HG03045 (cell line): ENCODE measurements around the gene IRF4.
"Not testable (repeated sequence)": the region's sequence is repeated elsewhere in the genome, so short reads cannot be mapped to it uniquely, and the experiment has no call there.

Experiments used
- ATAC-seq: cut with Tn5 transposase; IDR thresholded peaks from one replicate; pipeline ENCODE4 v1.9.1; 2021; ENCODE audit warnings: mild to moderate bottlenecking, moderate library complexity; ENCODE audit not compliant: unreplicated experiment

Gene IRF4

GRCh38 chr6:411402-412145, 20.0 kb downstream of the IRF4 start:
- ATAC-seq = no peak

DNA sequence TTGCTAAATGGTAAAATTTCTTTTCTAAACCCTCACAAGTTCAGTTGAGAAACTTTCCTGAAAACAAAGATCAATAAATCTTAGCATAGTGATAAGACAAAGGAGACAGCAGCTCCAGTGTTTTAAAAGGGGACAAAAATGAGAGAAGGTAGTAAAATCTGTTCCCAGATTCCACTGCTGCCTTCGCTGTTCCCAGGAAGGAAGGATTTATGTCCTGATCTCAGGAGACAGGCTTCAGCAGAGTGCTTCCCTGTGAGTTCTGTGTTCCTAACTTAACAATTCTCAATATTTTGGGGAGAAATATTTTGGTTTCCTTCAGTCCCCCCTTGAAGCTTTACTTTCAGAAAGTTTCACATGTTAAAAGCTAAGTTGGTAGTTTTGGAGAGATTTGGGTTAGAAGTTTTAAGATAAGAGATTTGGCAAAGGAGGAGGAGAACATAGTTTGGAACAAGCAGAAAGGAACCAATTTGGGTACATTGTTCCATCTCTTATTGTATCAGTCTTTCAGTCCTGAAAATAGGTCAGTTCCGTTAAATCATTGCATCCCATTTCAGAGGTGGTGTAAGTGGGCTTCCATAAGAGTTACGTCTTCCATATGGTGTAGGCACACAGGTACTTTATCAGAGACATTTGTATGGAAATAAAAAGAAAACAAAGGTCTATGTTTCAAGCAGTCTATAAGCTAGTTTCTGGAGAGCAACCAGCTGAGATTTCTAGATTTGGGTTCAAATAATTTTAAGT, 20.8 kb downstream of the IRF4 start:
- ATAC-seq = no peak

DNA sequence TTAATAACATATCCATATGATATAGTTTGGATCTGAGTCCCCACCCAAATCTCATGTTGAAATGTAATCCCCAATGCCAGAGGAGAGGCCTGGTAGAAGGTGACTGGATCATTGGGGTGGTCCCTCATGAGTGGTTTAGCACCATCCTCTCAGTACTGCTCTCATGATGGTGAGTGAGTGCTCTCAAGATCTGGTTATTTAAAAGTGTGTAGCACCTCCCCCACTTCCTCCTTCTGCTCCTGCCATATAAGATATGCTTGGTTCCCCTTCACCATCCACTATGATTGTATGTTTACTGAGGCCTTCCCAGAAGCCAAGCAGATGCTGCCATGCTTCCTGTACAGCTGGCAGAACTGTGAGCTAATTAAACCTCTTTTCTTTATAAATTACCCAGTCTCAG, 22.9 kb downstream of the IRF4 start:
- no peak for ATAC-seq

DNA sequence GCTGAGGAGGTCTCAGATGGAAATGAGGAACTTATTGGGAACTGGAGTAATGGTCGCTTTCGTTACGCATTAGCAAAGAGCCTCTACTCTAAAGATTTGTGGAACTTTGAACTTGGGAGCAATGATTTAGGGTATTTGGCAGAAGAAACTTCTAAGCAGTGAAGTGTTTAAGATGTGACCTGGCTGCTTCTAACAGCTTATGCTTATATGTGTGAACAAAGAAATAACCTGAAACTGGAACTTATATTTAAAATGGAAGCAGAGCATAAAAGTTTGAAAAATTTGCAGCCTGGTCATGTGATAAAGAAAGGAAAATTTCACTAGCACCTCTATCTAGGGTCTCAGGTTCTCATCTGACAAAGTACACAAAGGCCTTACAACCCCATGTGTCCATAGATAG, 23.5 kb downstream of the IRF4 start:
- ATAC-seq = no peak

DNA sequence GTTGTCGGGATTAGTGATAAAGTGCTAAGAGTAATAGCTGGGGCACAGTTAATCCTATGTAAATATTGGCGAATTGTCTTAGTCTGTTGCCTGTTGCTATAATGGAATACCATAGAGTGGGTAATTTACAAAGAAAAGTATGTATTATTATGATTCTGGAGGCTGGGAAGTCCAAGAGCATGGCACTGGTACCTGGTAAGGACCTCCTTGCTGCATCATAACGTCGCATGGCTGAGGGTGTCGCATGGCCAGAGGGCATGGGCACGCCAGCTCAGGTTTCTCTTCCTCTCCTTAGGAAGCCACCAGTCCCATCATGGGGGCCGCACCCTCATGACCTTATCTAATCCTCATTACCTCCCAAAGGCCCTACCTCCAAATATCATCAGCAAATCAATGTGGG, 29.7 kb downstream of the IRF4 start:
- ATAC-seq = no peak

DNA sequence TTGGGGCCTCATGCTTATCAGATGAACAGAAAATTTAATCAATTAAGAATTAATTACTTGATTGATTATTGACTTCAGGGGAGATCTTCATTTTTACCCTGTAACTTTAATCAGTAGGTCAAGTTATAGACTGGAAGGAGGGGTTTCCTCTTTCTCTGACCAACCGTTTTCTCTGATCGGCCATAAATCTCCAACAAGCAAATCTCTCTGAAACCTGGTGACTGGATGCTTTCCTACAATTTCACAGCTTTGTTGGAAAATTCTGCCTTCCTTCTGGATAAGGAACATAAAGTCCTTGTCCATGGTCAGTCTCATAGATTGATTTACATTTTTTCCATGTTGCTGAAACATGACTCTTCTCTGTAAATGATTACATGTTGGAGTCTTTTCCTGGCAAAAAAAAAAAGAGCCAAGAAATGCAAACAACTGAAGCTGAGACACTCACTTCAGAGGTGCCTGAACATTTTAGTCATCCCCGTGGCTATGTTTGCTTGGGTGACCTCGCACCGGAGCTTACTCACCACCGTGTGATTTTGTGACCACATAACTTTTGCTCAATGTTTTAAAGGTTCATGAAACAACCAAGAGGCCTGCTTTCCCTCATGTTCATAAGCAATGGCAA, 31.0 kb downstream of the IRF4 start:
- ATAC-seq = no peak

DNA sequence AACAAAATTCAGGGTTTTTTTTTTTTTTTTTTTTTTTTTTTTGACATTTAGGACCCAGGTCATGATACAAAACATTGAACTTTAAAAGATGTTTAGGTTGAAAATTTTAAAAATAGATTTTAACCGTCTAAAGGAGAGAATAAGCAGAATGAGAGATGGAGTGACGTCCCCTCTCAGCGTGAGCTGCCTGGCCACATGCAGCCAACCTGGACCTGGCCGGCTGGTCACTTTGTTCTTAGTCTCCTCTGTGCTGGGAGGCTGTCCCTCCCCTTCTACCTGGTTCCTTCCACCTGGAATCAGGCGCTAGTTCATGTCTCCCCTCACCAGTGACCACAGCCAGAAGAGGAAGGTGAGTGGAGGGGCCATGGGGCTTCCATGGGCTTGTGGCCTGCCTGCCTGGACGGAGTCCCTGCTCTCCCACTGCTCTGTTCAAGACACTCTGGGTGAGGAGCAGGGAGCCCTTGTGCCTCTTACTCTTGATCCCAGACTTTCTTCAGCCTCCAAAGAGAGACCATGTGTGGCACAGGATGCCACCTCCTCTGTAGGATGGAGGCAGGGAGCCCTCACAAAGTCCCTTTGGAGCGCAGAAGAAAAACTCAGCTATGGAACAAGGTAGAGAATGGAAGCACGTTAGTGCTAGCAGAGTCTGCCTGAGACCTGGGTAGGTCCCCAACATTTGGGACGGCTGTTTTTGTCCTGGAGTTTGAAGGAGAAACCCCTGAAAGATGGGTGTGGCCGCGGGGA, 31.7 kb downstream of the IRF4 start:
- ATAC-seq = no peak

DNA sequence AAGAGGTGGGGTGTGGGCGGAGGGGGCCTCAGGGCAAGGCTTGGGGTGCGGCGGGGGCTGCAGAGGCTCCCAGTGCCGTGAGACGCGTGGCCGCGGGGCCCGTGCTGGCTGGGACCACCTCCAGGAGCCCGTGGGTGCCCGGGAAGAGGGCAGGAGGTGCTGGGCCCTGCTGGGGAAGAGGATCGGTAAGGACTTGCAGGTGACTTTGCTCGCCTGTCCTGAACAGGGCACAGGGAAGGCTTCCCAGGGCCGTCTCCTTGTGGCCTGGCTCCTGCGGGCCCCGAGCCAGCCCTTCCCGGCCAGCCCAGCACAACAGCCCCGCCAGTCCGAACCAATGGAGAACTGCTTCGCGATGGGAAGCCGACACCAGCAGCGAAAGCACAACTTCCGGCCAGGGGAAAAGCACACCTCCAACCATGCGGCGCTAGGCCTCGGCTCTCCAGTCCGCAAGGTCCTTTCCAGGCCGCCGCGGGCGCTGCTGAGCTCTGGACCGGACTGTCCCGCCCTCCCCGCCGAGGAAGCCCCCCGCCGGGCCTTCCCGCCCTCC, 32.3 kb downstream of the IRF4 start:
- no peak for ATAC-seq

GRCh38 chr6:424741-425417, 33.3 kb downstream of the IRF4 start:
- no peak for ATAC-seq

GRCh38 chr6:425418-425788, 33.9 kb downstream of the IRF4 start:
- not testable (repeated sequence) for ATAC-seq

GRCh38 chr6:426198-426738, 34.7 kb downstream of the IRF4 start:
- ATAC-seq = not testable (repeated sequence)

DNA sequence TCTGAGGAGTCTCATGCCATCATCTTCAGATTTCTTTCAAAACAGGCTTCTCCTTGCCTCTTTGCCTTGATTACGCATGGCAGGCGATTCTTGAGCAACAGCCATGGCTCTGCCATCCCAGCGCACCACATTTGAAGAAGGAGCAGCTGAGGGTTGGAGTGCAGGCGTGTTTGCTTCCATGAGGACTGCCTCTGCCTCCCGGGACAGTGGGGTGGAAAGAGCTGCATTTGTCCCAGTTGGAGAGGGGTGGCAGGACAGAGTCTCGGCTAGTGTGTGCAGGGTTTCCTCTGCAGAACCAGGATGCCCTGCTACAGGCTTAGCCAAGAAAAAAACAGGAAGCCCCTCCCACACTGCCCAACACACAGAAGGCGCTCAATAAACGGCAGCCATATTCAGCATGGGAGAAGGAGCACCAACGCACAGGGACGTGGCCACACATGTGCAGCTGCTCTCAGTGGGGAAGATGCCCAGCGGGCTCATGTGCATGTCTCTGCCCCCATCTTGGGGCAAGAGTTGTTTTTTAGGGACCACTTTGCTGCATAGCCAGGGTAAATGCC, 36.6 kb downstream of the IRF4 start:
- ATAC-seq = no peak

- no peak for ATAC-seq
These were observed 38.1 kb downstream of the IRF4 start for GRCh38 chr6:429515-430121.

DNA sequence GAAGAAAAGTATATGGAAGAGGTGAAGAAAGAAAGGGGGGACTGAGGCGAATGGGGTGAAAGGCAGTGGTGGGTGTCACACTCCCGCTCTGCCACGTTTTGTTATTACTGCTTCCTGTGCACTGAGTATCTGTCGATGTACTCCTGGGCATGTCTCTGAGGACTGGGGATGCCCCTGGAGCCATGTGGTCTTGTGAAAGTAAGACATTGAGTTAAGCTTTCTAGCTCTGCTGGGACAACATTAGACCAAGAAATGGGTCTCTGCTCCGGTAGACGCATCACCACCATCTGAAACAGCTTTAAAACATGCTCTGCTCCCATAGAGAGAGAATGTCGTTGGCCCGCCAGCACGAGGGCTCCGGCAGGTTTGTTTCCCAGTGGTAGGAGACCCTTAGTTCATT, 40.0 kb downstream of the IRF4 start:
- no peak for ATAC-seq

DNA sequence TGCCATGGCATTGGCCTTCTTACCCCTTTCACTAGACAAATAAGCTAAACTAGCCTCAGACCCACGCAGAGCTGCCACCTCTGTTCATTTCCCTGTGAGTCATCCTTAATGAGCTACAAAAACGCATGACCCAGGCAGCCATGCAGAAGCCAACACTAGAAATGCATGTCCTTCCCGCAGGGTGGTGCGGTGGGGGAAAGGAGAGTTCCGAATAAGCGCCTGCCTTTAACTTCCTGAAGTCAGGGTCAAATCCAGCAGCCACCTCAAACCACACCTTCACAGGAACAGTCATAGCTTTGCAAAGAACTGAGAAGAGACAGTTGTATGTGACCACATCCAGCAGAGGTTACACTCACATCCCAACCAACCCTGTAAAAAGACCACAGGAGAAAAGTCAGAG, 40.4 kb downstream of the IRF4 start:
- no peak for ATAC-seq

DNA sequence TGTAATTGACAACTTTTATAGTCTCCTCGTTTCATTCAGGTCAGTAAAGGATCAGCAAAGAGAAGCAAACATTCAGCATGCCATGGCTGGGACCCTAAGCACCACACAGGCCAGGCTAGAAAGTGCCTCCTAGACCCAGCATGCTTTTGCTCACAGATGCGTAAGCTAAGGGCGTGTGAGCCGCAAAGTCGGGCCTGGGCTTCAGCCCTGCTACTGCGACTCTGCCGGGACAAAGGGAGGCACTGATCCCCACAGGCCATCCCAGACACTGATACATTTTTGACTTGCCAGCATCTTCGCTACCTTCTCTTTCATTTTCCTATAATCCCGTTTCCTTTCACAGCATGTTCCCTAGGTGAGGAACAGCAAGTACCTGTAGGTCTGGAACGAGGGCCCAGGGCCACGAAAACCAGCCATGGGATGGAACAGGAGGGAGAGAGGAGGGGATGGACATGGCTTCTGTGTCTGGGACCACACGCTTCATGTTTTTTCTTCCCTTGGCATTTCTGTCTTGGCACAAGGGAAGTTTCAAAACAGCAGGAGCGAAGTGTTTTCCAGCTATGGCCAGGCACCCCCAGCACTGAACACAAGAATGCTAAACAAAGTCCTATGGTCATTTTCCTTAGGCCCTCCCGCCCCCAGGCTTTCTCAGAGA, 42.6 kb downstream of the IRF4 start:
- ATAC-seq = peak; percentile 2

- no peak for ATAC-seq
These were observed 44.1 kb downstream of the IRF4 start for GRCh38 chr6:435441-436307.
